ENCODE measurements around the gene SLC41A1.

The SLC41A1 gene

DNA sequence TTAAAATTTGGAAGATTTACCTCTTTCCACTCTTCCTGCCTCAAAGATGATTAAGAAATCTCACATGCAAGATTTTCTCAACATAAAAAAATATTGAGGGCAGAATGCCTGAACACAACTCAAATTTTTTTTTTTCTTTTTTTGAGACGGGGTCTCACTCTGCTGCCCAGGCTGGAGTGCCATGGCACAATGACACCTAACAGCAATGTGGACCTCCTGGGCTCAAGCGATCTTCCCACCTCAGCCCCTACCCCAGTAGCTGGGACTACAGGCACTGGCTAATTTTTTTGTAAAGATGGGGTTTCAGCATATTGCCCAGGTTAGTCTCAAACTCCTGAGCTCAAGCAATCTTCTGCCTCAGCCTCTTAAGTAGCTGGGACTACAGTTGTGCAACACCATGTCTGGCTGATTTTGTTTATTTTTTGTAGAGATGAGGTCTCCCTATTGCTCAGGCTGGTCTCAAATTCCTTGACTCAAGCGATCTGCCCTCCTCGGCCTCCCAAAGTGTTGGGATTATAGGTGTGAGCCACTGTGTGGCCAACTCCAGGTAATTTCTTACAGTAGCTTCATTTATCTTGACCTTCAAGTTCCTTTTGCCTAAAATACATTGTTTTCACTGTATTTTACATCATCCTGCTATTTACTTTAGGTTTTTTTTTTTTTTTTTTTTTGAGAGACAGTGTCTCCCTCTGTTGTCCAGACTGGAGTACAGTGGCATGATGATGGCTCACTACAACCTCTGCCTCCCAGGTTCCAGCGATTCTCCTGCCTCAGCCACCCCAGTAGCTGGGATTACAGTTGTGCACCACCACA, 73.4 kb downstream of the SLC41A1 start:
- DNase-seq (ENCODE audit: extremely low spot score): no peak
- CTCF ChIA-PET: interaction anchor here (0.9 to 1.7 kb wide), 8 partner anchors 8 to 148 kb away, joined by 3 to 8 read pairs (median 4); no protein-coding TSS in a partner anchor

More for the DNA sequence above, 73.4 kb downstream of the SLC41A1 start:
- POLR2A ChIA-PET: interaction anchor here (0.6 kb wide), 1 partner anchor 1179 kb away, joined by 3 read pairs; no protein-coding TSS in a partner anchor
- TF ChIP-seq, protein P1, sequence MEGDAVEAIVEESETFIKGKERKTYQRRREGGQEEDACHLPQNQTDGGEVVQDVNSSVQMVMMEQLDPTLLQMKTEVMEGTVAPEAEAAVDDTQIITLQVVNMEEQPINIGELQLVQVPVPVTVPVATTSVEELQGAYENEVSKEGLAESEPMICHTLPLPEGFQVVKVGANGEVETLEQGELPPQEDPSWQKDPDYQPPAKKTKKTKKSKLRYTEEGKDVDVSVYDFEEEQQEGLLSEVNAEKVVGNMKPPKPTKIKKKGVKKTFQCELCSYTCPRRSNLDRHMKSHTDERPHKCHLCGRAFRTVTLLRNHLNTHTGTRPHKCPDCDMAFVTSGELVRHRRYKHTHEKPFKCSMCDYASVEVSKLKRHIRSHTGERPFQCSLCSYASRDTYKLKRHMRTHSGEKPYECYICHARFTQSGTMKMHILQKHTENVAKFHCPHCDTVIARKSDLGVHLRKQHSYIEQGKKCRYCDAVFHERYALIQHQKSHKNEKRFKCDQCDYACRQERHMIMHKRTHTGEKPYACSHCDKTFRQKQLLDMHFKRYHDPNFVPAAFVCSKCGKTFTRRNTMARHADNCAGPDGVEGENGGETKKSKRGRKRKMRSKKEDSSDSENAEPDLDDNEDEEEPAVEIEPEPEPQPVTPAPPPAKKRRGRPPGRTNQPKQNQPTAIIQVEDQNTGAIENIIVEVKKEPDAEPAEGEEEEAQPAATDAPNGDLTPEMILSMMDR (IDR thresholded peaks at IDR 0.05; ENCODE audit: control extremely low read depth, extremely low read depth, low read depth, missing control alignments): no peak

Measured in GM10248 (cell line).